COLO668 (cell line): ENCODE data around the gene SLC35A4.
"Not testable (repeated sequence)": the region's sequence is repeated elsewhere in the genome, so short reads cannot be mapped to it uniquely, and the experiment has no call there.

Experiments used
- DNase-seq: peaks from one replicate; lab custom pipeline; 2025; ENCODE audit not compliant: unreplicated experiment; lab: John Stamatoyannopoulos, UW

Gene SLC35A4

DNA sequence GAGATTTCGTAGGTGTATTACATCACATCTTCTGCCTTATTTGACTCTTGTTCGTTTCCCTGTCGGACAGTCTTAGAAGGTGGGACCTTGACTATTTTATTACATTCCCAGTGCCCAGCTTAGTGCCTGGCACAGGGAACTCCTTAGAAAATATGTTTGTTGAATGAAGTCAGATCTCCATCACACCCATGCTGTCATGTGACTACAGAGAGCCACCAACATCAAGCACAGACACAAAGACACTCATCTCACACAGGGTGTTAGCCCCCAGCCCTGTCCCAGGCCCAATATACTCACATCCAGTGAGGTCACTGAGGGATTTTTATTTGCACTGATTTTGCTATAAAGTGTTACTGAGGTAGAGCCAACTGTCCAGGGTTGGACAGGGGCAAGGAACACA, 6.7 kb upstream of the SLC35A4 start:
- no peak for DNase-seq

DNA sequence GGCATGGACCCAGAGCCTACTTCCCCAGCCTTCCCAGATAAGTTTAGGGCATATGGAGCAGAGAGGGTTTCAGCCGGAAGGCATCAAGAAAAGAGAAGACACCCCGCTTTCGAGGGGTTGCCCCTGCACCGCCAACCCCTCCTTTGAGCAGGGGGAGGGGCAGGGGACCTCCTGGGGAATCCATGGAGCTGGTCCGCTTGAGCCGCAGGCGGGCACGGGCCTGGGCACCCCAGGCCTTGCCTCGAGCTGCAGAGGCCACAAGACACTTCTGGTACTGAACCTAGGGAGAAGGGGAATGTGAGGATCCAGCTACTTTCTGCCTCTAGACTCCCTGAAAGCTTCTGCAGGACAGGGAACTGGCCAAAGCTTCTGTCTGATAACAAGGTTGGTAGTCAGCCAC, 6.1 kb upstream of the SLC35A4 start:
- DNase-seq, result no peak

DNA sequence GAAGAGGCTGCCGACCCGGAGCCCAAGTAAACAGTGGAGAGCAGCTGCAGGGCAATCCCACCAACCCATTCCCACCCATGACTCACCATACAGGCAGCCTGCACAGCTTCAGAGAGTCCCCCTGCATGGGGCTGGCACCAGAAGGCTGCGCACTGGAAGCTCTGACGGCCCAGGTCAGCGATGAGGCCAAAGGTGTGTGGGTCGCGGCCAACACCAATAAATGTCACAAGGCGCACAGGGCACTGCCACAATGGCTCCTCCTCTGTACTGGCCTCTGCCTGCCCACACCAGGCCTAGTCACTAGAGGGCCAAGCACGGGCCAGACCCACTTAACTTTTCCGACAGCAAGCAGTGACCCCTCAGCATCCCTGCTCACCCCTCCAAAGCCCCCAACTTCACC, 4.4 kb upstream of the SLC35A4 start:
- no peak for DNase-seq

DNA sequence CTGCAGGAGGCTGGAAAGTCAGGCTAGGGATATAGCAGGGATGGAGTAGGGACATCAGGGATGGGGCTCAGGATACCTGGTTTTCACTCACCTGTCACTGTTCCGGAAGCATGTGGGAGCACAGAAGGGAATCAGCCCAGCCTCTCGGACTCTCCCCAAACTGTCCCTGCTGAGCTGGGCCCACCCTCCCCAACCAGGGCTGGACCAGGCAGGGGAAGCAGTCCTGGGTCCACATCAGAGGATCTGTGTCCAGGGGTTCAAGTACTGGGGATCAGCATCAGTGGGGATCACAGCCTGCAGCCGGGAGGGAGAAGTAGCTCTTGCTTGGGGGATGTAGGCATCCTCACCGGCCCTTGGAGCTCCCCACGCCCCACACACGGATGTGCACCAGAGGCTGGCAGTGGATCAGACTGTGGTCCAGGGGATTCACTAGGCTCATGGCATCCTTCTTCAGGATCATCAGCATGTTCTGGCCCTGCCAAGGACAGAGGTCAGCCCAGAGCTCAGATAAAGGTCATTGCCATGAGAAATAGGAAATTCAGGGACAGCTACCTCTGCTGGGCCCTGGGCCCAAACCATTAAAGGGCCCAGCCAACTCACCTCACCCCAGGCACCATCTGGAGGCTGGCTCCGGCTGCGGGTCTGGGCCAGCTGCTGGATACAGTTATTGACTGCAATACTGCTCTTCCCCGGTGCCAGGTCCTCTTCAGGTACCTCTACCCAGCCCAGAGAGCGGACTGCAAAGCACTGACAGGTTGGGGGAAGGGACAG, 2.7 kb upstream of the SLC35A4 start:
- DNase-seq, result no peak

DNA sequence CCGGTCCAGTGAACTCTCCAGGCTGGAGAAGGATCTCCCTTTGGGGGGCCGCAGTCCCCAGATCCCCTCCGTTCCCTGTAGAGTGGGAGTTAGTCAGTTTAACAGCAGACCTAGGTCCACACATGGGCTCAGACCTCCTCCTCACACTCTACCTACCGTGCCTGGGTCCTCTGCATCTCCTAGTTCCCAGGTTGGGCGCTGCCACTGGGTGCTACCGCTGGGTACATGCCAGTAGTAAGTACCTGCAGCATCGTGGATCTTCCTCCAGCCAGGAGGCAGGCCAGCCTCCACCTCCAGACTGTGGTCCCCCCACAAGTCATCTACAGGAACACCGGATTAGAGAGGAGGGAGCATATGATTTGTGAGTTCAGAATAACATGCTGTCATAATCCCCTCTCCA, 1.0 kb upstream of the SLC35A4 start:
- peak; percentile 5 for DNase-seq

DNA sequence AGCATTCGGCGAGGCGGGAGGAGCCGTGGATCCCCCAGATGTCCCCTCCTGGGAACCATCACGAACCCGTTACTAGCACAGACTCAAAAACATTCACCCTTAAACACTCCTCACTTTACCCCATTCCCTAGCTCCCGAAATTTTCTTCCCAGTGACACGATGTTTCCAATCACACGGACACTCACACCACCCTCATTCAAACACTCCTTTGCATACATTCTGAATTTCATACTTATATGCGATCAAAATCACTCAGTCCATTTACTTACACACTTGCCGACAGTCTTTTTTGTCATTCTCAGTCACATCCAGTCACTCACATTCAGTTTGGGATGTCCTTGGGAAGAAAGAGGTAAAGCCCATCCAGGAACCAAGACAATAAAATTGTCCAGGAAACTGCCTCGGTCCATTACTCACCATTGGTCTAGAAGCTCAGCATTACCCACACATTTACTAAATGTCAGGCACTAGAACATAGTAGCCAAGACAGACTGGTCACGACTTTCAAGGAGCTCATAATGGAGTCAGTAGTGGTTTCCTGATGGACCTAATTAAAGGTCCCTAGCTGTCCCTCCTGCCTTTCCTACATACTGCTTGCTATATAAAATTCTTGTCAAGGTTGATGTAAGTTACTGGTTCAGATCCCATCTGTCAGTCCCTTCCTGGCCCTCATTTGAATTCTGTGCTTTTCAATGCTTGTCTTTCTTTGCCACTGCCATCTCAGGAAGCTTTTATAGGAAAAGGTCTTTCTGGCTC, 574 bp downstream of the SLC35A4 start:
- no peak for DNase-seq

DNA sequence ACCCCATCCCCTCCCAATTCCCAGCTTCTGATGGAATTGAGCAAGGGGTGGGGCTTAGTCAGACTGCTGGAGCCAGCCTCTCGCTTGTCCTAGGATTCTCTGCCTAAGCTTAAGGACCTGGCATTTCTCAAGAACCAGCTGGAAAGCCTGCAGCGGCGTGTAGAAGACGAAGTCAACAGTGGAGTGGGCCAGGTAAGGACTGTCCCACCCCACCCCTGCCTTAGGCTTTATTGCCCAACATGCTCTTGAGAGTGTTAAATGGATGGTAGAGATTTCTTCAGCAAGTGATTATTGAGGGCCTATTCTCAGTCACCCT, 1.1 kb downstream of the SLC35A4 start:
- DNase-seq, result no peak

DNA sequence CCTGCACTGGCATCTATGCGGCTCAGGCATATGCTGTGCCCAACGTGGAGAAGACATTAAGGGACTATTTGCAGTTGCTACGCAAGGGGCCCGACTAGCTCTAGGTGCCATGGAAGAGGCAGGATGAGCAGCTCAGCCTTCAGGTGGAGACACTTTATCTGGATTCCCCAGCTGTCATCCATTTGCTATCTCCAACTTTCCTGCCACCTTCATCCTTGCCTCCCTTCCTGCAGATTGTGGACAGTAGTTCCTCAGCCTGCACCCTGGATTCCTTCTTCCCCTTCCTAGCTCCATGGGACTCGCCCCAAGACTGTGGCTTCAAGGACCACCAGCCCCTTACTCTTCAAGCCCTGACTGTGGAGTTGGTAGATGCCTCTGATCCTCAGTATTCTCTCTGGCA, 2.0 kb downstream of the SLC35A4 start:
- no peak for DNase-seq

DNA sequence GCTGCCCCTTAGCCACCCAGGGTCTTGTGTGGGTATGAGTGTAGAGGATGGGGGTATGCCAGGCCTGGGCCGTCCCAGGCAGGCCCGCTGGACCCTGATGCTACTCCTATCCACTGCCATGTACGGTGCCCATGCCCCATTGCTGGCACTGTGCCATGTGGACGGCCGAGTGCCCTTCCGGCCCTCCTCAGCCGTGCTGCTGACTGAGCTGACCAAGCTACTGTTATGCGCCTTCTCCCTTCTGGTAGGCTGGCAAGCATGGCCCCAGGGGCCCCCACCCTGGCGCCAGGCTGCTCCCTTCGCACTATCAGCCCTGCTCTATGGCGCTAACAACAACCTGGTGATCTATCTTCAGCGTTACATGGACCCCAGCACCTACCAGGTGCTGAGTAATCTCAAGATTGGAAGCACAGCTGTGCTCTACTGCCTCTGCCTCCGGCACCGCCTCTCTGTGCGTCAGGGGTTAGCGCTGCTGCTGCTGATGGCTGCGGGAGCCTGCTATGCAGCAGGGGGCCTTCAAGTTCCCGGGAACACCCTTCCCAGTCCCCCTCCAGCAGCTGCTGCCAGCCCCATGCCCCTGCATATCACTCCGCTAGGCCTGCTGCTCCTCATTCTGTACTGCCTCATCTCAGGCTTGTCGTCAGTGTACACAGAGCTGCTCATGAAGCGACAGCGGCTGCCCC, 2.6 kb downstream of the SLC35A4 start:
- no peak for DNase-seq

DNA sequence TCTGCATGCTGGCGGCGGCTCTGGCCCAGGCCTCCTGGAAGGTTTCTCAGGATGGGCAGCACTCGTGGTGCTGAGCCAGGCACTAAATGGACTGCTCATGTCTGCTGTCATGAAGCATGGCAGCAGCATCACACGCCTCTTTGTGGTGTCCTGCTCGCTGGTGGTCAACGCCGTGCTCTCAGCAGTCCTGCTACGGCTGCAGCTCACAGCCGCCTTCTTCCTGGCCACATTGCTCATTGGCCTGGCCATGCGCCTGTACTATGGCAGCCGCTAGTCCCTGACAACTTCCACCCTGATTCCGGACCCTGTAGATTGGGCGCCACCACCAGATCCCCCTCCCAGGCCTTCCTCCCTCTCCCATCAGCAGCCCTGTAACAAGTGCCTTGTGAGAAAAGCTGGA, 3.2 kb downstream of the SLC35A4 start:
- no peak for DNase-seq

DNA sequence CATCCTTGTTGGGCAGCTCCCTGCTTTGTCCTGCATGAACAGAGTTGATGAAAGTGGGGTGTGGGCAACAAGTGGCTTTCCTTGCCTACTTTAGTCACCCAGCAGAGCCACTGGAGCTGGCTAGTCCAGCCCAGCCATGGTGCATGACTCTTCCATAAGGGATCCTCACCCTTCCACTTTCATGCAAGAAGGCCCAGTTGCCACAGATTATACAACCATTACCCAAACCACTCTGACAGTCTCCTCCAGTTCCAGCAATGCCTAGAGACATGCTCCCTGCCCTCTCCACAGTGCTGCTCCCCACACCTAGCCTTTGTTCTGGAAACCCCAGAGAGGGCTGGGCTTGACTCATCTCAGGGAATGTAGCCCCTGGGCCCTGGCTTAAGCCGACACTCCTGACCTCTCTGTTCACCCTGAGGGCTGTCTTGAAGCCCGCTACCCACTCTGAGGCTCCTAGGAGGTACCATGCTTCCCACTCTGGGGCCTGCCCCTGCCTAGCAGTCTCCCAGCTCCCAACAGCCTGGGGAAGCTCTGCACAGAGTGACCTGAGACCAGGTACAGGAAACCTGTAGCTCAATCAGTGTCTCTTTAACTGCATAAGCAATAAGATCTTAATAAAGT, 3.9 kb downstream of the SLC35A4 start:
- no peak for DNase-seq

DNA sequence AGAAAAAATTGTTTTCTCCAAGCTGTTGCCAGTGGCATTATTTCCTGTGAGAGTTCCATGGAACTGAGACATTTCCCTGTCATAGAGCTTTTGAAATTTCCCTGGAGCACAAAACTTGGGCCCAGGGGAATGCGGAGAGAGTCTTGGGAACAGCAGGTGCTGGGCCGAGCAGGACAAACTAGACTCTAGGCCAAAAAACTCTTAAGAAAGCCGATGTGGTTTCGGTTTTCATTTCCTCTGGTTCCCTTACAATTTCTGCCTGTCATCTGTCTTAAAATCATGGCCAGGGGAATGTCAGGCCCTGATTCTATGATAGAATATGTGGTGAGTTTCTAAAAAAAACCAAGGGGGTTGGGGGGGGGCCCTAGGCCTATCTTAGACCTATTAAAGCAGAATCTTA, 4.6 kb downstream of the SLC35A4 start:
- DNase-seq, result no peak

DNA sequence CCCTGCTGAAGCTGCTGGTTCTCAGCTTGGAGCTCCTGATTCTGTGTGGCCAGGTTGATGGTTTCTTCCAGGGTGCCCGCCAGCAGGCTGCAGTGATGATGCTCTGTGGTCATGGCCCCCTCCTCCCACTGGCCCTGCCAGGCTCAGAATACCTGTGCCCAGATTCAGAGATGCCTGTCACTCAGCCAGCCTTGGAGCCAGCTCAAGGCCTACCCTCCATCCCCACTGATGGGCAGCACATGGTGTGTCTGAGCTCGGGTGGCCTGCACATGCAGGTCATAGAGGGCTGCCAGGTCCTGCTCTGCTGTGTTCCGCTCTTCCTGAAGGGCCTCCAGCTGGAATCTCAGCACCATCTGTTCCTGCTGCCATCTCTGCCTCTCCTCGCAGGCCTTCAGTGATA, 5.4 kb downstream of the SLC35A4 start:
- DNase-seq, result no peak

DNA sequence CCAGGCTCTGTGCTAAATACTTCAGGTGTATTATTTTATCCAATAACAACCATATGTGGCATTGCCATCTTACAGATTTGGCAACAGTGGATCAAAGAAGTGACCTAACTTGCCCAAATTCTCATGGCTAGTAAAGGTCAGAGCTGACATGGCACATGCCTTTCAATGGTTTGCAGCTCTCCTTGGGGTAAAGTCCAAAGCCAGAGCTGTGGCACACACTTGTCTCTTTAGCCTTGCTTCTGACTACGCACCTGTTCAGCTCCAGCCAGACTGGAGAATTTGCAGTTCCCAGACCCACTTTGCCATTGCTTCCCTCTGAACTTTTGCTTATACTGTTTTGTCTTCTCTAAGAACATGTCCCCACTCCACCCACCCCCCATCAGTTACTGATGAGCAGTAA, 5.9 kb downstream of the SLC35A4 start:
- no peak for DNase-seq

DNA sequence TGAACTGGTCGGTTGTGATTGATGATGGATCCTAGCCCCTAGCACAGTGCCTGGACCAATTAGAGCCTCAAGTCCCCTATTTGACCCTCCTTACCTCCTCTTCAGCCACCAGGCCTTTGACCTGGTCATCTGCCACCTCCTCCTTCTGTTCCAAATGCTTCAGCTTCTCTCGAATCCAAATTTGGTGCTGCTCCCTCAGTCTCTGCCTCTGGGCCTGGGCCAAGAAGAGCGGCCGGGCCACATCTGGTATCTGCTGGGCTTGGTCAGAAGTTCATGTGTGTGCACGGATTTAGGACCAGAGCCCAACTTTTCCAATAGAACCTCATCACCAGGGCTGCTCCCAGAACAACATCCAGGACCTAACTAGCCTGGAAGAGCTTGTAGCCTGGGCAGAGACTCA, 6.5 kb downstream of the SLC35A4 start:
- no peak for DNase-seq

DNA sequence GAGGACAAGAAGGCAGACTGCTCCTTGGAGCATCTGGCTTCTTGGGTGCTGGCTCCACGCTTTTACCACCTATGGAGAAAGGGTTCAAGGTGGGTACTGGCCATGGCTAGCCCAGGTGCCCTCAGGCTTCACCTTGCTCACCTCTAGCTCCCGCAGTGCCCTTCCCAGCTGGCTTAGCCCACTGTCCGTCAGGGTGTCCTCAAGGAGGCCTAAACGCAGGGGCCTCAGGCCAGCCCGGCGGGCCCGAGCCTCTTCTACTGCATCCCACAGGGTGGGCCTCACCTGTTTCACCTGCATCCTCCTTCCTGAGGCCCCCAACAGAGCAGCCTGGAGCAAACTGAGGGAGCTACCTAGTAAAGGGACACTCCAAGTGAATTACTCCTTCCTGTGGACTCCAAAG, 9.1 kb downstream of the SLC35A4 start:
- no peak for DNase-seq

DNA sequence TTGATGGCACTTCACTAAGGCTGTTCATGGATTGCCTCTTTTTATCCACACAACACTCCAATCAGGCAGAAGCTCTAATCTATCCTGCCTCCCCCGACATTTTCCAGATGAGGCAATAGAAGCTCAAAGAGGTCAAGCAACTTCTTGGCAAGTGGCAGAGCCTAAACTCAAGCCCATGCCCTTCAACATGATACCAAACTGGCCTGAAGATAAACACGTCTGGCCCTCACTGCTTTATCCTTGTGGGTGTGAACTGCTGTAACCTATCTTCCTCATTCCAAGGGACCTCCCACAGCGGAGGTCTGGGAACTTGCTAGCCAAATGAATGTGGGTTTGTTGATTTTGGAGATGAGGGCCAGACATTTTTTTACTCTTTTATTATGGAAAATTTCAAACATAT, 9.5 kb downstream of the SLC35A4 start:
- DNase-seq, result no peak

DNA sequence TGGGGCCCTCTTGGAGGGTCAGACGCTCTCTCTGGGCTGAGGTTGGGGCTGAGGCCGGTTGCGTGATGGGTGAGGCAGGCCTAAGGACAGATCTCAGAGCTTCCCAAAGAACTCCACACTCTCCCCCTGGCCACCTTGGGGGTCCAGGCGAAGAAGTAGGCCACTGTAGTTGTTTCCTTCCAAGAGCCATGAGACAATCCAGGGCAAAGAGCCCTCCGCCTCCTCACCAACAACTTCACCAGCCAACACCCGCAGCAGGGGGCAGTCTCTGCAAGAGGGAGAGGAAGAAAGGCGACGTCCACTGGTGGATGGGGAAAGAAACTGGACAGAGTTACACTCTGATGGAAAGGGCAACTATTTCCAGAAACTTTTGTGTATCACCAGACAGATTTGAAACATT, 10.7 kb downstream of the SLC35A4 start:
- DNase-seq, result peak; percentile 14

DNA sequence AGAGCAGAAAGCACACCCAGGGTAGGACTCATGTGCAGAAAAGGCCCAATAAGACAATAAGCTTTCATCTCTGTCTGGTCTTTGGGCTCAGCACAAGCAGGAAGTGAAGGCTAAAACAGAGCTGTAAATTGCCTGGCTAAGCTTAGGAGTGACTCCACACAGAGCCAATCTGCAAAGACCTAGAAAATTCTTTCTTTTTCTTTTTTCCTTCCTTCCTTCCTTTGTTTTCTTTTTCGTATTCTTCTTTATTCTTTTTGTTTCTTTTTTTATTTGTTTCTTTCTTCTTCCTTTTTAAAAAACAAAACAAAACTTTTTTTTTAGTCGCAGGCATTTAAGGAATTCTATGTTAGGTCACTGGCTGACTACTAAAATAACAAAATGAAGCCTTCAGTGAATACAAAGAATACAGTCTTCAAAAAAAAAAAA, 12.2 kb downstream of the SLC35A4 start:
- DNase-seq, result no peak

DNA sequence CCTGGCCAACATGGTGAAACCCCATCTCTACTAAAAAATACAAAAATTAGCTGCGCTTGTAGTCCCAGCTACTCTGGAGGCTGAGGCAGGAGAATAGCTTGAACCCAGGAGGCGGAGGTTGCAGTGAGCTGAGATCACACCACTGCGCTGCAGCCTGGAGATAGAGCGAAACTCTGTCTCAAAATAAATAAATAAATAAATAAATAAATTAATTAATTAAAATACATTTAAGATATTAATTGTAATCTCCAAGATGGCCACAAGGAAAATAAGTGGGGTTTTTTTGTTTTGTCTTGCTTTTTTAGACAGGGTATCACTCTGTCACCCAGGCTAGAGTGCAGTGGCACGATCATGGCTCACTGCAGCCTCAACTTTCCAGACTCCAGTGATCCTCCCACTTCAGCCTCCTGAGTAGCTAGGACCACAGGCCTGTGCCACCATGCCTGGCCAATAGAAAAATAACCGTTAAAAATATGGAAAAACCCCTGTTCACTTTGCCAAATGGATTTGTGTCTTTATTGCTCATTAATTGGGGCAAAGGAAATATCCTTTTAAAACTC, 14.6 kb downstream of the SLC35A4 start:
- not testable (repeated sequence) for DNase-seq

DNA sequence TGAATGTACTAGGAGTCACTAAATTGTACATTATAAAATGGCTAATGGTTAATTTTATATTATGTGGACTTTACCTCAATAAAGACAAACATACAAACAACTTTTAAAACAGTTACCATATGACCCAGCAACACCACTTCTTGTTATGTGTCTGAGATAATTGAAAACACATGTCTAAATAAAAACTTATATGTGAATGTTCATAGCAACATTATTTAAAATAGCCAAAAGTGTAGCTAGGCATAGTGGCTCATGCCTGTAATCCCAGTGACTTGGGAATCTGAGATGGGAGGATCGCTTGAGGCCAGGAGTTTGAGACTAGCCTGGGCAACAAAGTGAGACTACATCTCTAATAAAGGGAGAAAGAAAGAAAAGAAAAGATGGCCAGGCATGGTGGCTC, 22.9 kb downstream of the SLC35A4 start:
- DNase-seq, result no peak
